GM21737 (cell line): ENCODE data around the gene LNPEP.
"Not testable (repeated sequence)": the region's sequence is repeated elsewhere in the genome, so short reads cannot be mapped to it uniquely, and the experiment has no call there.

Source experiments
- ATAC-seq: cut with Tn5 transposase; IDR thresholded peaks from one replicate; pipeline ENCODE4 v1.9.1; 2021; ENCODE audit warnings: mild to moderate bottlenecking, moderate library complexity; ENCODE audit not compliant: unreplicated experiment

The LNPEP gene

DNA sequence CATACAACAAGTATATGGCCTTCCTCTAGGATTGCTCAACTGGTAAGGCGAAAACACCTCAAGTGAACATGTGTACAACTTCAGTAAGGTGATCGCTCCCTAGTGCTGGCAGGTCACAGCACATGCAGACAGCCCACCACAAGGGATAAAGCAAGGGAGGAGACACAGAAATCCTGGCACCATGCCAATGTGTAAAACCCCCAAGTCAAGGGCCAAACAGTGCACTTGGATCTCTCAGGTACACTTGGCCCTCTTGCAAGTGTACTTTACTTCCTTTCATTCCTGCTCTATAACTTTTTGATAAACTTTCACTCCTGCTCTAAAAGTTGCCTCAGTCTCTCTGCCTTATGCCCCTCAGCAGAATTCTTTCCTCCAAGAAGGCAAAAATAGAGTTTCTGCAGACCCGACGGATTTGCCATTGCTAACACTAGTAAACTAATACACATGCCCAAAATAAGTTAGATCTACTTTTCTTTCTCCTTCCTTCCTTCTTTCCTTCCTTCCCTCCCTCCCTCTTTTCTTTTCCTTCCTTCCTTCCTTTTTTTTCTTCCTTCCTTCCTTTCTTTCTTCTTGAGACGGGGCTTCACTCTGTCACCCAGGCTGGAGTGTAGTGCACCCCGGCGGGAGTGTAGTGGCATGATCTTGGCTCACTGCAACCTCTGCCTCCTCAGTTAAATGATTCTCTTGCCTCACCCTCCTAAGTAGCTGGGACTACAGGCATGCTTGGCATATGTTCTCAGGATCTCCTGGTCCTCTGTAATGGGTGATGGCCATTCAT lies 6.8 kb upstream of the LNPEP start:
- no peak for ATAC-seq

DNA sequence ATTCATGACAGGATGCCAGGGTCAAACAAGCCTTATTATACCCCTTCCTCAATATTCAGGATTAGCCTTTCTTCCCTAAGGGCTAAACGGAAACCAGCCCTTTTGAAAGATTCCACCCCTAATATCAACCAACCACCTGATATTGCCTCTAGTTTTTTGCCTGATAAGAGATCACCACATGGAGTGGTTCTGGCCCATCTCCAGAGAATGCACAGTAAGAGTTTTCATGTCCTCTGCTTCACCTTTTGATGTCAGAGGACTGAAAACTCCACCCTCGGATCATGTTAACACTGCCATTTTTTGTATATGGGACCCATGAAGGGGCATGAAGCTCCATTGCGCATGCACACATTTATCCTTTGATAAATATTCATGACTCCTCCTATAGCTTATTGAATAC lies 5.8 kb upstream of the LNPEP start:
- no peak for ATAC-seq

DNA sequence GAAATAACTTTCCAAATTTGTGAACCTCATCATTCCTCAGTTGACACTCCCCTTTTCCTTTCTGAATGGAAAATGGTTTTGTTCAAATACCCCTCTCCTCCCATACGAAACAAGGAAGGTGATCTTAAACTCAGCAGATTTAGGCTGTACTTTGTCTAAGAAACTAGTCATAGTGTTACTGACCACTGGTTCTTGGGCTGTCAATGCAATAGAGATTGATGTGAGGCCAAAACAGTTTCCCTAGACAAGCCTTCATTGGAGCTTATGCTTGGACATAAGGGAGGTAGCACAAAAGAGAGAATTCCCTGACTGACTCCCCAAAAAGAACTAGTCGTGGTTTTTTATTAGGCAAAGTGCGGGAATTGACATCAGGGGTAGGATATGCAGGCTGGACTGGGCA lies 5.3 kb upstream of the LNPEP start:
- no peak for ATAC-seq

DNA sequence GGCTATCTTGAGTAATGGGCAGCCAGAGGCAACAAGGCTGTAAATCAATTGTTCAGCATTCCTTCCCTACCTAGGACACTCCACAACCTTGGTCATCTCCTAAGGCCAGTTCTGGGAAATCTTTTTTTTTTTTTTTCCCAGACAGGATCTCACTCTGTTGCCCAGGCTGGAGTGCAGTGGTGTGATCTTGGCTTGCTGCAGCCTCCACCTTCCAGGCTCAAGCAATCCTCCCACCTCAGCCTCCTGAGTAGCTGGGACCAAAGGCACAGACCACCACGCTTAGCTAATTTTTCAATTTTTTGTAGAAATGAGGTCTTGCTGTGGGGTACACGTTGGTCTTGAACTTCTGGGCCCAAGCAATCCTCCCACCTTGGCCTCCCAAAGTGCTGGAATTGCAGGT lies 4.8 kb upstream of the LNPEP start:
- ATAC-seq, result not testable (repeated sequence)

DNA sequence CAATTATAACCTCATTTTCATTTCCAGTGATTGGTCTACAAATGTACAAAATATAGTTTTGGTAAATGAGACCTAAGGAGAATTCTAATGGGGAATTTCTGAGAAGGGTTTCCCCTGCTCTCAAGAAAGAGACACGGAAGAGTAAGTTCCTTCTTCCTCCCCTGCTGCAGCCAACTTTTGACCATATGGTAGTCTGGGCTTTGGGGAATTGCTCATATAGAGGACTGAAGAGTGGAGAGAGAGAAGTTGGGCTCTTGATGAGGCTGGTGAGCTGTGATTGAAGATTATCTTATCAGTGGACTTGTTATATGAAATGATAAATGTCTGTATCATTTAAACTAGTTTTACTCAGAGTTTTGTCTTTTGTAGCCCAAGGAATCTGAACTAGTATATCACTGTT lies 4.3 kb upstream of the LNPEP start:
- no peak for ATAC-seq

DNA sequence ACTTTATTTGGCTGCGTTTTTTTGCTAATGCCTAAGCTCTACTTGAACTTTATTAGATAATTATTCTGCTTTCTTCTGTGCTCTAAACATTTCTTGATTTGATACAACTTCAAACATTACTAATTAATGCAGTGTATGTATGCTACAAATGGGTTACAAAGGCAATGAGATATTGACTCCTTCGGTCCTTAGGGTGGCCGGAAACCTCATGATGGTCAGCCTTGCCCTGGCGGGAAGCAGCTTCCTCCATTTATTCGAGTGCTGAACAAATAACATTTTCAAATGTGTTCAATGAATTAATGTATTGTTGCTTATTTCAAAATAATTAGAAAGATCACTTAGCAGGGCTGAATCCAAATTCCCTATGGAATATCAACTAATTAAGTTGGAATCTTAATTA lies 3.9 kb upstream of the LNPEP start:
- no peak for ATAC-seq

DNA sequence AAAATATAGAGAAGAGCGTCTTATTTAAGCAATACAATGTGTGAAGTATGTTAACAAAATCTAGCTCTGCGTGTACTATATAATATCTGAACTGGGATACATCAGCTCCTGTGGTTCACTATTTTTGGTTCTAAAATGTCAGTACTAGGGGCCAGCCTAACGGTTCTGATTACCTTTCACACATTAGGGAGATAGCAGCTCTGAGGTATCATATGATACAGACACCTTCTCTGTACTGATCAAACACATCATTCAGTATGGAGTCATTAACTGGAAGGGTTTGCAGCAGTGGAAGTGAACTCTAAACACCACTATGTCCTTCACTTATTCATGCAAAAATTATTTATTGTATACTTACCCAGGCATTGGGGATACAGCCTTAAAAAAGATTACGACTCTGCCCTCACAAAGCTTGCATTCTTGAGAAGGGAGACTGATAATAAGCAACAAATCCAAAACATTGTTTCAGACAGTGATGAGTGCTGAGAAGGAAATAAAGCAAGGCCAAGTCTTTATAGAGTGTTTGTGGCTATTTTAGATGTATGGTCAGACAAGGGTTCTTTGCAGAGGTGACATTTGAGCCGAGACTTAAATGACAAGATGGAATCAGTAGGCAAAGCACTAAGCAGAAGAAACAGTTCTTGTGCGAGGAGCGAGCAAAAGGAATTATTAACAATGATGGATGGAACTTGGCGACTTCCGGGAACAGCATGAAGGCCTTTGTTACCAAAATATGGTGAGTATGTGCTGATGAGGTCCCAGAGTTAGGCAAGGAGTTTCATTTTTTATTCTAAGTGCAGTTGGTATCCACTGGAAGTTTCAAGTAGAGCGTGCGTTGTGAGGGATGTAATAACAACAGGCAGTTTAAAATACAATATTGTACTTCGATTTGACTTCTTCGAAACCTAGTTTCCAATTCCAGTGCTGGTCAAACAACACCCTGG lies 1.8 kb upstream of the LNPEP start:
- ATAC-seq, result no peak

DNA sequence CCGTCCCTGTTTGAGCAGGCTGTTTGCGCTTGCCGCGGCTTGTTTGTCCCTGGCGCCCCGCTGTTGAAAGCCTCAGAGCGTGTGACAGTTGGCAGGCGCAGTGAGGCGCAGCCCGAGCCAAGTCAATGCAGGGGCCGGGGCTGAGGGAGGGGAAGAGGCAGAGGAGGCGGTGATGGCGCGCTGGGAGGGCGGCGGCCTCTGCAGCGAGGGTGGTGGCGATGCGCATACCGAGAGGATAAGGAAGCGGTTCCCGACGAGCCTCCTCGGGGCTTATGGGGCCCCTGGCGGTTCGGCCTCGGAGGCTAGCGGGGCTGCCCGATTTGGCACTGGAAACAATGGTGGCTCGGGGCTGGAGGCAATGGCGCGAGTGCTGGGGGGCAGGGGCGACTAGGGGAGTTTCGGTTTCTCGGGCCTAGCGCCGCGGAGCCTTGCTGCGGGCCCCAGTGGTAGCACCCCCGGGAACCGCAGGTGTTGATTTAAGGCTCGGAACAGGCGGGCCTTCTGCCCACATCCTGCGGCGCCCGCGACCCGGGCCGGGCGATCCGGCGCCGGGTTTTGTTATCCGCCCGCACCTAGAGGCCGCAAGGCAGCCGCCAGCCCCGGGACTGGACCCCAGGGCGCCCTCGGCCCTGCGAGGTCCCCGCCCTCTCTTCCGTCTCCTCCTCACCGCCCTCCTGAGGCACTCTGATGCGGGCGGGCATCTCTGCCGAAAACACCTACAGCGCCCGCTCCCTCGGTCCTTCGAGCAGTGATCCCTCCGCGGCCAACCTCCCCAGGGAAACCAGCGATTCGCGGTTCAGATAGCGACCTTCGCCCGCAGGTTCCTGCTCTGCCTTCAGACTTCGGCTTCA lies 947 bp upstream of the LNPEP start:
- peak; percentile 67 for ATAC-seq

DNA sequence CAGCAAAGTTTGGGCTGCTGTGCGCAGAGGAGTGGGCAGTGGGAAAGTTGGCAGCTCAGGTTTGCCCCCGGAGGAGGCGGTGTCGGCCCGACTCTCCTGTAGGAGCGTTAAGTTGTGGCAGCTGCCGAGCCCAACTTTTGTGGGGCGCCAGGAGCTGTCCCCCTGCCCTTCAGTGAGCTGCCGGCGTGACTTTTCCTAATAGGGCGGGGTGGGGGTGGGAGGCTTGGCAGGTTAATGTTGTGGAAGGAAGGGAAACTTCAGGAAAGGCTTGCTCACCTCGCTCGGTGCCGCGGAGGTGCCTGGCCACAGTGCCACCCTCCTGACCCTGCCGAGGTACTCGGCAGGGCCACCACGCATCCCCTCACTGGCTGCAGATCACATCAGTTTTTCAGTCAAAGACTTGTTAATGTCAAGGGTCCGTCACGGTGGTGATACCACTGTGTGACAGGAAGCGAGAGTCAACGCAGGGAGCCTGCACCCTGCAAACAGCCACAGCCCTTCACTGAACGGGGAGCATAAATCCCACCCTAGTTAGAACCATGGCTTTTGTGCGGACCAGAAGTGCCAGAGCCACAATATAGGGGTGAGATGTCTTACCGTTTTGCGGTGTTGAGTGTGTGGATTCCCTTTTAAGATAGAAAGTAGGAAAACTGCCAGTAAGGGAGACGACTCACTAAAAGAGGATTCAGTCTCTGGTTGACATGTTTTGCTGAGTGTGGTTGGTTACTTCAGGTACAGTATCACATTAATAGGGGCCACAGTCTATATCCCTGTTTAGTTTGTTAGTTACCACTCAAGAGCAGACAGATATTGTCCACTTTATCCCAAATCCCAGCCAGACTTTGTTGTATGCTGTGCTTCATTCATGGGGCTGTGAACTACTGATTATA lies 796 bp downstream of the LNPEP start:
- peak; percentile 28 for ATAC-seq

DNA sequence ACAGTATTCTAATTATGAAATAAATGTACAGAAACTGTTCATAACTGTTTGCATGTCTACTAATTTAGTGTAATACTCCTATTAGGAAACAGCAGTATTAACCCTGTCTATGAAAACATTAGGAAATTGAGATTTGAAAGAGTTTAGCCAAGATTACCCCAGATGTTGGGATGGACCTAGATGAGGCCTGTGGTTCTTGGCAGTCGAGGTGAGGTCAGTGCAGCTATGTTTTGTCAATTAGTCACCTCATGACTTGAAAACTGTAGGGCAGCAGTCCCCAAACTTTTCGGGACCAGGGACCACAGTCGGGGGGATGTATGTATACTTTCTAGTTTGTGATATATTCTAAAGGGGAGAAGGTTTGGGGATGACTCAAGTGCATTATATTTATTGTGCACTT lies 4.7 kb downstream of the LNPEP start:
- ATAC-seq, result no peak

DNA sequence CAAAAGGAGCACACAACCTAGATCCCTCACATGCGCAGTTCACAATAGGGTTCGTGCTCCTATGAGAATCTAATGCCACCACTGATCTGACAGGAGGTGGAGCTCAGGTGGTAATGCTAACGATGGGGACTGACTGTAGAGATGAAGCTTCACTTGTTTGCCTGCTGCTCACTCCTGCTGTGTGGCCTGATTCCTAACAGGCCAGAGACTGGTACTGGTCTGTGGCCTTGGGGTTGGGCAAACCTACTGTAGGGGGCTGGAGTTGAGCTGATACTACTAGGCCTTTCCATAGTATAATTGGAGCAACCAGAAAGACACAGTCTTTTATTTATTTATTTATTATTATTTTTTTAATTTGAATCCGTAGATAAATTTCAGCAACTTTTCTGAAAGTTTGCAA lies 5.3 kb downstream of the LNPEP start:
- ATAC-seq, result no peak

DNA sequence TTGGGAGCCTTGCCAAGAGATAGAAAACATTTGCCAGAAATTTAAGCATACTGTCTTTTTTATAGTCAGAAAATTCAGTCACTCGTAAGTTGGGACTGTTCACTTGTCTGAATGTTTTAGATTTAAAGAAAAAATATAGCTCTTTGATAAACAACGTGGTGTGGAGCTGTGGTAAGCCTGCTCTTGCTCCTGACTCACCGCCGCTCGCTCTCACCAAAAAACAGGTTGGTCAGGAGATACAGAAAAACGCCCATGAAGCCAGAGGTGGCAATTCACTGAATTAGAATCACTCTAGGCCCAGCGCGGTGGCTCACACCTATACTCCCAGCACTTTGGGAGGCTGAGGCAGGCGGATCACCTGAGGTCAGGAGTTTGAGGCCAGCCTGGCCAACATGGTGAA lies 6.2 kb downstream of the LNPEP start:
- no peak for ATAC-seq

DNA sequence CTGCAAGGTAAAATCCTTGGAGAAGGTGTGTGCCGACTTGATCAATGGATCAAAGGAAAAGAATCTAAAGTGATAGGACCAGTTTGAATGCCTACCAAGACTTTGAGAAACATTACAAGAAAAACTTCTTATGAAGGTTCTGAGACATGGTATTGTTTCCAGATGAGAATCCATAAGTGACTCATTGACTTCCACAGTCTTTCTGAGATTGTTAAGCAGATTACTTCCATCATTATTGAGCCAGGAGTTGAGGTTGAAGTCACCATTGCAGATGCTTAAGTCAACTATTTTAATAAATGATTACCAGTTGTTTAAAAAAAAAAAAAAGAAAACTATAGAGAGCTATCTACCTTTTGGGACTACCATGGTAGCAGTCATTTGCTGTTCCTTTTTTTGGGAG lies 7.0 kb downstream of the LNPEP start:
- ATAC-seq, result no peak

DNA sequence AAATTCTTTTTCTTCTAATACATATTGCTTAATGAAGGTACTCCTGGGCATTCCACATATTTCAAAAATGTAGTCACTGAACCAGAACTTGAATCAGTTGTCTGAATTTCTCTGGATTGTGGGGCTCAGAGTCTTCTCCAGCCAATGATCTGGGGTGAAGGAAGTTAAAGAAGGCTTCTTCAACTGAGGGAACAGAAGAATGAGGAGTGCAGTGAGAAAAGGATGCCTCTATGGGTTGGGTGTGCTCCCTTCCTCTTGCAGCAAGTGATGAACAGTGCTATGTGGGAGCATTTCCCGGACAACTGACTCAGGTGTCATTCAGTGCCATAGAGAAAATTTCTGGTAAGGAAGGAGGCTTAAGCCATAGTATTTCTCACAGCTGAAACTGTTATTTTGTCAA lies 7.9 kb downstream of the LNPEP start:
- no peak for ATAC-seq

DNA sequence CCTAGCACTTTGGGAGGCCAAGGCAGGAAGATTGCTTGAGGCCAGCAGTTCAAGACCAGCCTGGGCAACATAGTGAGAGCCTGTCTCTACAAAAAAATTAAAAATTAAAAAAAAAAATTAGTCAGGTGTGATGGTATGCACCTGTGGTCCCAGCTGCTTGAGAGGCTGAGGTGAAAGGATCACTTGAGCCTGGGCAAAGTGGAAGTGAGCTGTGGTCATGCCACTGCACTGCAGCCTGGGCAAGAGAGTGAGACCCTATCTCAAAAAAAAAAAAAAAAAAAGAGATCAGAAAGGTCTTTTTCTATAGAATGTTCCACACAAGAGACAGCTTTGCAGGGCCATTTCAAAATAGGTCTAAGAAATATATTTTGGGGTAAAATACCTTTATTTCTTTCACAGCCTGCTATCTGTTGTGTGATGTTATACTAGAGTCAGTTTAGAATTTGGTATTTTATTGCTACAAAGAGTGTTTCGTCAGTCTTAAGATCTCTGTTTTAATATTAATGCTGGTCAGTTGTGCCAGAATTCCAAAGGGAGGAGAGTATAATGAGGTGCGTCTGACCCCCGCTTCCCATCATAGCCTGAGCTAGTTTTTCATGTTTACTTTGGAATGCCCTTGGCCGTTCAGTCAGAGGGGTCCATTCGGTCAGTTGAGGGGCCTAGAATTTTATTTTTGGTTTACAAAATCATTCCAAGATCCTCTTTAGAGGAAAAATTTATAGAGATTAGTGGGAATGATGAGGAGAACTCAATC lies 9.4 kb downstream of the LNPEP start:
- ATAC-seq, result no peak

DNA sequence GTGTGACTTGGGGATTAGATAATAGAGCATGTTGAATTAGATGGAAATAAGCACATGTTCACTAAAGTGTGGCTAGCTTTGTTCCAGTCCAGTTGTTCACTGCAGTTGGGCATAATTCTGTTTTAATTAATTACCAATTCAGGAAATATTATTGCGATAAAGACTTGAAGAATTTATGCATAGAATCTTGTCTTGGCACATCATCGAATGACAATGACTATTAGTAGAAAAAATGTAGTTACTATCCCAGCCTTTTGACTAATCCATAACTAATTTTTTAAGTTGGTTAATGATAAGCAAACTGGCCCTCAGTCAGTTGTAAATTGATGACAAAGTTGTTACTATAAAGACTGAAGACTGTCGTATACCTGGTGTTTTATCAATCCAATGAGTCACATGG lies 10.5 kb downstream of the LNPEP start:
- no peak for ATAC-seq

DNA sequence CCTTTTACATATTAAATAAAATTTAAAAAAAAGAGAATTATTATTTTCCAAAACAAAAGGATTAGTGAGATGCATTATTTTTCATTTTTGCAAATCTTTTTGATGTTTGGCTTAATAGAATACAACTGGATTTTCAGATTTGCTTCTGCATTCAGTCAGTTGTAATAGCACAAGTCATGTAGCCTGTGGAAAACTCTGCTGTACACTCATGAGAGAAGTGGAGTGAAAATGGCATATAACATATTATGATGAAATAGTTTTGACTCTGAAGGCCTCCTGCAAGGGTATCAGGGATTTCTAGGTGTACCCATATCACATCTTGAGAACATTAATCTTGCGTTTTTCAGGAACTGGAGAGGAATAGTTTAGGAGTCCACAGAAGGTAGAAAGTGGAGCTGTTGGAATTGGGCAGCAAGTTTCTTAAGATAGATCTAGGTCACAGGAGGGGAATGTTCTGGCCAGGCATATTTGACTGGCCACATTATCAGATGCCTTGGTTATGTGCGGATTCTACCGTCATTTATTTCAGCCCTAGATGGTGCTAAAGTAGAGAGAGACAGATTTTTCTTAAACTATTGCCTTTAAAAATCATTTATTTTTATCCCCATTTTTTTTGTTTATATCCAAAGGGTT lies 16.4 kb downstream of the LNPEP start:
- ATAC-seq, result no peak

DNA sequence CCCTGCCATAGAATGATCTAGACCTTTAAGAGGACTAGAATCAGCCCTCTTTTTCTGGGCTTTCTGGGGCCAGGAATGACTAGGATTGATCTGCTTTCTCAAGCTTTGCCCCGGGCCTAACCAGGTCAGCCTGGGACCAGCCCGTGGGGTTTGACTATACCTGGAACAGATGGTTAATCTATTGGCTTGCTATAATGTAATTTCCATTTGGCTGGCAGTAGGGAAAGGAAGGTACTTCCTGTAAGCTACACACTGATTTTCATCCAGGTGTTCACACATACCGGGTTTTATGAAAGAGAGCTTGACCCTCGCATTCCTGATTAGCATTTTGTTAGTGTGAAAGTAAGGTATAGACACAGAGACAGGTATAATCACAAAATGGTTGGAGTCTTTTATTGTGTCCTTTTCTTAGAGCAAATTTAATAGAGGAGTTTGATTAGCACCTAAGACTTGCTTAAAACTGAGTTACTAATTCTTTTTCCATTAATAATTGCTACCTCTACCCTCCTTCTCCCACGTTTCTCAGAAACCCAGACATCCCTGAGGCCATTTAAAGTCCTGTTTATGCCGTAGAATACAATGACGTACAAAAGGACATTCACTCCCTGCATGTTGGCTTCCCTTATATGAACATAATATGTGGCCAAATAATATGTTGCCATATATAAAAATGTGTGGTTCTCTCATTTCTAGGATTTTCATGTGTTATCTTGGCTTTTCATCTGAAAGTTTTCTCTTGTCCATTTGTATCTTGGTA lies 17.3 kb downstream of the LNPEP start:
- ATAC-seq, result no peak
